Activated CD4-positive, CD25-positive, alpha-beta regulatory T cell treated with anti-CD3 and anti-CD28 coated beads, Interleukin-2, amount 50 U/mL, for 72 hours (primary cell): Measurements from ENCODE around the gene CDY2B.
"Not testable (repeated sequence)": the region's sequence is repeated elsewhere in the genome, so short reads cannot be mapped to it uniquely, and the experiment has no call there.

Experiments
- DNase-seq: peaks from one replicate; pipeline ENCODE4 v3.0.0; 2021

The CDY2B gene

GRCh38 chrY:17880120-17880519 is at the start of gene CDY2B:
TSS of gene CDY2B (minus strand) at chrY:17880220. CDS start at chrY:17879892, 328 bp downstream.
- DNase-seq: not testable (repeated sequence)

GRCh38 chrY:17908009-17908408 is 28.0 kb upstream of the CDY2B start:
- DNase-seq: not testable (repeated sequence)

GRCh38 chrY:17907351-17907750 is 27.3 kb upstream of the CDY2B start:
- not testable (repeated sequence) for DNase-seq

GRCh38 chrY:17881697-17882096 is 1.7 kb upstream of the CDY2B start:
- not testable (repeated sequence) for DNase-seq

- DNase-seq: not testable (repeated sequence)
Measured at GRCh38 chrY:17876767-17877166, 3.3 kb downstream of the CDY2B start.

GRCh38 chrY:17875401-17875800 is 4.6 kb downstream of the CDY2B start:
- not testable (repeated sequence) for DNase-seq

GRCh38 chrY:17871194-17871903 is 8.7 kb downstream of the CDY2B start:
- not testable (repeated sequence) for DNase-seq

- DNase-seq: not testable (repeated sequence)
Measured at GRCh38 chrY:17870737-17871136, 9.3 kb downstream of the CDY2B start.

- not testable (repeated sequence) for DNase-seq
Measured at GRCh38 chrY:17867850-17868249, 12.2 kb downstream of the CDY2B start.

- DNase-seq: not testable (repeated sequence)
Measured at GRCh38 chrY:17860634-17861033, 19.4 kb downstream of the CDY2B start.

- not testable (repeated sequence) for DNase-seq
Measured at GRCh38 chrY:17856963-17857848, 22.8 kb downstream of the CDY2B start.

- DNase-seq: not testable (repeated sequence)
Measured at GRCh38 chrY:17856508-17856907, 23.5 kb downstream of the CDY2B start.

- not testable (repeated sequence) for DNase-seq
Measured at GRCh38 chrY:17849131-17849530, 30.9 kb downstream of the CDY2B start.

- not testable (repeated sequence) for DNase-seq
Measured at GRCh38 chrY:17832149-17832548, 47.9 kb downstream of the CDY2B start.
